C4-2B (cell line): ENCODE data around the gene MROH2A.
A peak's percentile ranks its signal among the peaks of the same experiment; 100 is the strongest.

Experiments used
- ZFX ChIP-seq: fragments of 450-650 bp; IDR thresholded peaks from 2 replicates; pipeline ENCODE4 v1.6.1; 2017
- TF ChIP-seq, protein P1 (sequence below): fragments of 450-650 bp; conservative IDR thresholded peaks from 2 replicates; pipeline ENCODE4 v1.5.1; 2017; ENCODE audit warnings: mild to moderate bottlenecking

DNA sequence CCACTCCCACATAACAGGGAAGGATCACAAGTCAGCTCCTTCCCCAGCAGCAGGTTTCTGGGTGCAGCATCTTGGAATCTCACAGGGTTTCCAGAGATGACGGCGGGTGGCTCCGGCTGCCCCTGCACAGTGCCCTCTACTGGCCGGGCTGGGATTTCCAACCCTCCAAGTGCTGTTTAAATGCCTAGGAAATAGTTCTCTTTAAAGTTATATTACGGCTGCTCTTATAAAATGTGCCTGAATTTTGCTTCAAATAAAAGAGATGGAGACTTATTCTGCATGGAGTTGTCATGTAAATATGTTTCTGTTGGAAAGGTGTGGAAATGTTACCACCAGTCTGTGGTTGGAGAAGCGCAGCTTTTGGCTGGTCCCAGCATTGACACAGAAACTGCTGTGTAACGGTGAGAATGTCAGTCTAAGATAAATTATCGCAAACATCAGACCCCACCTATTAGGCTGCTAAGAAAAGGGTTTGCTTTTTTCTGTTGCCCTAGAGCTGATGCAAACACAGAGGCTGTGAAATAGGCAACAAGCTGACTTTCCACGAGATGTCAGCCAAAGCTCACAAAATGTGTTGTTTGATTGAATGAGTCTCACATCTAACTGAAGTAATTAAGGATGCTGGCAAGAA is 79.5 kb downstream of the MROH2A start:
- TF ChIP-seq, protein P1, sequence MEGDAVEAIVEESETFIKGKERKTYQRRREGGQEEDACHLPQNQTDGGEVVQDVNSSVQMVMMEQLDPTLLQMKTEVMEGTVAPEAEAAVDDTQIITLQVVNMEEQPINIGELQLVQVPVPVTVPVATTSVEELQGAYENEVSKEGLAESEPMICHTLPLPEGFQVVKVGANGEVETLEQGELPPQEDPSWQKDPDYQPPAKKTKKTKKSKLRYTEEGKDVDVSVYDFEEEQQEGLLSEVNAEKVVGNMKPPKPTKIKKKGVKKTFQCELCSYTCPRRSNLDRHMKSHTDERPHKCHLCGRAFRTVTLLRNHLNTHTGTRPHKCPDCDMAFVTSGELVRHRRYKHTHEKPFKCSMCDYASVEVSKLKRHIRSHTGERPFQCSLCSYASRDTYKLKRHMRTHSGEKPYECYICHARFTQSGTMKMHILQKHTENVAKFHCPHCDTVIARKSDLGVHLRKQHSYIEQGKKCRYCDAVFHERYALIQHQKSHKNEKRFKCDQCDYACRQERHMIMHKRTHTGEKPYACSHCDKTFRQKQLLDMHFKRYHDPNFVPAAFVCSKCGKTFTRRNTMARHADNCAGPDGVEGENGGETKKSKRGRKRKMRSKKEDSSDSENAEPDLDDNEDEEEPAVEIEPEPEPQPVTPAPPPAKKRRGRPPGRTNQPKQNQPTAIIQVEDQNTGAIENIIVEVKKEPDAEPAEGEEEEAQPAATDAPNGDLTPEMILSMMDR, result peak; percentile 91
- no peak for TF ChIP-seq ZFX
